H1 (cell line): ENCODE data around the gene RBM42. TPM values are rescaled to one million over a fixed set of nuclear protein-coding genes. Genes with fewer than 3 reads are reported as not detected.

Experiments
- CTCF ChIA-PET: fragments of 300-600 bp; sonication (Branson Sonifier 250); formaldehyde crosslinking; loops from one replicate; lab custom pipeline; 2021; ENCODE audit not compliant: partially characterized antibody; lab: Charles Lee
- POLR2A ChIA-PET: fragments of 300-600 bp; sonication (Branson Sonifier 250); formaldehyde crosslinking; loops from one replicate; lab custom pipeline; 2021; ENCODE audit warnings: inconsistent platforms; ENCODE audit not compliant: partially characterized antibody; lab: Charles Lee
- DNase-seq, 2 experiments: peaks; one replicate each; pipeline versions ENCODE4 v3.0.0 to v3.0.0-alpha.2; 2010 to 2022; ENCODE audit warnings: low spot score in 2 of 2, low read depth in 1 of 2, mixed read lengths in 1 of 2
- FAIRE-seq: peaks from 2 replicates; lab custom pipeline; 2011; peaks lifted over from hg19 to GRCh38; lab: Jason Lieb, UNC
- H2AFZ ChIP-seq: 2 replicates; pipeline ENCODE4 v1.8.1; 2012; ENCODE audit warnings: low read length, inconsistent platforms
- H2AK5ac ChIP-seq: 2 replicates; pipeline ENCODE4 v1.6.1; 2013; ENCODE audit warnings: low read depth, low read length
- H2BK120ac ChIP-seq: replicated peaks from 2 replicates; pipeline ENCODE3; 2013; ENCODE audit warnings: low read depth, low read length, inconsistent platforms
- H2BK12ac ChIP-seq: 2 replicates; pipeline ENCODE4 v1.6.1; 2013; ENCODE audit warnings: low read depth, low read length
- H2BK15ac ChIP-seq: 2 replicates; pipeline ENCODE4 v1.6.1; 2013; ENCODE audit warnings: low read length
- H2BK20ac ChIP-seq: 2 replicates; pipeline ENCODE4 v1.6.1; 2013; ENCODE audit warnings: low read length
- H2BK5ac ChIP-seq: 2 replicates; pipeline ENCODE4 v1.6.1; 2013; ENCODE audit warnings: low read depth, low read length
- H3K14ac ChIP-seq: 2 replicates; pipeline ENCODE4 v1.6.1; 2013; ENCODE audit warnings: inconsistent platforms; ENCODE audit not compliant: insufficient read length
- H3K18ac ChIP-seq: 2 replicates; pipeline ENCODE4 v1.6.1; 2013; ENCODE audit warnings: low read length; ENCODE audit errors: extremely low read depth
- H3K23ac ChIP-seq: 2 replicates; pipeline ENCODE4 v1.6.1; 2013; ENCODE audit warnings: inconsistent platforms; ENCODE audit not compliant: insufficient read length
- H3K23me2 ChIP-seq: 2 replicates; pipeline ENCODE4 v1.6.1; 2013; ENCODE audit warnings: low read depth, low read length
- H3K27ac ChIP-seq: 2 replicates; pipeline ENCODE4 v1.6.1; 2011; ENCODE audit warnings: low read depth, low read length, inconsistent platforms
- H3K27me3 ChIP-seq, 4 experiments: replicated peaks in 1 of 4; 1 replicate in 1 of 4; 2 replicates in 3 of 4; pipeline versions ENCODE4 v1.6.1 to v1.8.1; 2011 to 2013; ENCODE audit warnings: low read length in 3 of 4, mild to moderate bottlenecking in 3 of 4, inconsistent platforms in 2 of 4, mixed read lengths in 2 of 4, moderate library complexity in 1 of 4; ENCODE audit not compliant: control insufficient read depth in 3 of 4, insufficient read depth in 3 of 4; ENCODE audit errors: extremely low read depth in 1 of 4
- H3K36me3 ChIP-seq, 4 experiments: 2 replicates each; pipeline versions ENCODE4 v1.6.1 to v1.8.1; 2011 to 2013; ENCODE audit warnings: mild to moderate bottlenecking in 4 of 4, low read length in 3 of 4, moderate library complexity in 2 of 4, control low read depth in 1 of 4, inconsistent platforms in 1 of 4; ENCODE audit not compliant: insufficient read depth in 4 of 4, control insufficient read depth in 2 of 4
- H3K4ac ChIP-seq: replicated peaks from 2 replicates; pipeline ENCODE3; 2013; ENCODE audit warnings: low read length, low read depth, mixed read lengths, inconsistent platforms; ENCODE audit not compliant: insufficient read length
- H3K4me1 ChIP-seq, 4 experiments: replicated peaks in 1 of 4; 1 replicate in 1 of 4; 2 replicates in 3 of 4; pipeline versions ENCODE4 v1.6.1 to v1.8.1; 2011 to 2013; ENCODE audit warnings: low read length in 3 of 4, inconsistent platforms in 2 of 4, mixed read lengths in 1 of 4; ENCODE audit not compliant: insufficient read depth in 4 of 4, control insufficient read depth in 3 of 4
- H3K4me2 ChIP-seq, 2 experiments: 2 replicates each; pipeline versions ENCODE4 v1.6.1 to v1.8.1; 2011 to 2013; ENCODE audit warnings: low read depth in 2 of 2, low read length in 2 of 2, control low read depth in 1 of 2, inconsistent platforms in 1 of 2, mild to moderate bottlenecking in 1 of 2; ENCODE audit not compliant: insufficient read depth in 1 of 2
- H3K4me3 ChIP-seq, 4 experiments: fragments of 200-600, 300-600 bp in 1 of 4; sonication (generic), shearing (Covaris generic), sonication (Bioruptor Twin) in 1 of 4; 2 replicates each; pipeline versions ENCODE4 v1.5.1 to v1.8.1; 2011 to 2016; ENCODE audit warnings: low read length in 4 of 4, low read depth in 3 of 4, control low read depth in 2 of 4, inconsistent platforms in 2 of 4, mild to moderate bottlenecking in 2 of 4, mixed read lengths in 1 of 4, moderate library complexity in 1 of 4; ENCODE audit not compliant: insufficient read depth in 2 of 4; ENCODE audit errors: extremely low read depth in 1 of 4
- H3K56ac ChIP-seq: replicated peaks from 2 replicates; pipeline ENCODE3; 2013; ENCODE audit warnings: low read depth, mild to moderate bottlenecking, mixed read lengths, low read length, inconsistent platforms; ENCODE audit not compliant: insufficient read length
- H3K79me1 ChIP-seq: 2 replicates; pipeline ENCODE4 v1.6.1; 2013; ENCODE audit warnings: low read depth, low read length, control low read depth
- H3K79me2 ChIP-seq, 2 experiments: 2 replicates each; pipeline versions ENCODE4 v1.6.1 to v1.8.1; 2012 to 2013; ENCODE audit warnings: low read length in 2 of 2, mild to moderate bottlenecking in 2 of 2, inconsistent platforms in 1 of 2; ENCODE audit not compliant: insufficient read depth in 2 of 2, control insufficient read depth in 1 of 2
- H3K9ac ChIP-seq, 4 experiments: replicated peaks in 1 of 4; 1 replicate in 1 of 4; 2 replicates in 3 of 4; pipeline versions ENCODE4 v1.6.1 to v1.8.1; 2011 to 2013; ENCODE audit warnings: low read depth in 3 of 4, low read length in 3 of 4, control low read depth in 2 of 4, mild to moderate bottlenecking in 2 of 4, moderate library complexity in 2 of 4, inconsistent platforms in 1 of 4; ENCODE audit errors: extremely low read depth in 1 of 4
- H3K9me3 ChIP-seq, 2 experiments: 2 replicates each; pipeline versions ENCODE4 v1.6.1 to v1.8.1; 2012 to 2013; ENCODE audit warnings: mild to moderate bottlenecking in 2 of 2, moderate library complexity in 2 of 2, control low read depth in 1 of 2, inconsistent platforms in 1 of 2, low read depth in 1 of 2, low read length in 1 of 2, mixed read lengths in 1 of 2; ENCODE audit not compliant: insufficient read depth in 2 of 2
- H4K20me1 ChIP-seq, 2 experiments: replicated peaks in 1 of 2; 2 replicates each; pipeline versions ENCODE3 to v1.8.1; 2011 to 2013; ENCODE audit warnings: inconsistent platforms in 2 of 2, low read length in 2 of 2, mild to moderate bottlenecking in 1 of 2; ENCODE audit not compliant: insufficient read depth in 2 of 2, control insufficient read depth in 1 of 2
- H4K5ac ChIP-seq: 2 replicates; pipeline ENCODE4 v1.6.1; 2013; ENCODE audit warnings: low read length, low read depth, mixed read lengths, inconsistent platforms; ENCODE audit not compliant: insufficient read length
- H4K8ac ChIP-seq: 2 replicates; pipeline ENCODE4 v1.8.0; 2013; ENCODE audit warnings: mild to moderate bottlenecking, moderate library complexity, low read length, inconsistent platforms; ENCODE audit not compliant: insufficient read depth; ENCODE audit errors: extremely low read depth
- H4K91ac ChIP-seq: replicated peaks from 2 replicates; pipeline ENCODE3; 2013; ENCODE audit warnings: low read length, mixed read lengths, inconsistent platforms; ENCODE audit not compliant: insufficient read length
- BACH1 ChIP-seq: IDR thresholded peaks from 2 replicates; pipeline ENCODE4 v1.6.1; 2012; ENCODE audit warnings: low read length, improper control_type of control experiment
- CBX5 ChIP-seq: fragments of 300-800, 300-1000 bp; sonication (generic); IDR thresholded peaks from 2 replicates; pipeline ENCODE4 v1.7.1; 2016; ENCODE audit warnings: antibody characterized with exemption, low read length, low read depth
- EZH2 ChIP-seq: fragments of 200-600 bp; sonication (generic); IDR thresholded peaks from 2 replicates; pipeline ENCODE4 v1.7.1; 2012; ENCODE audit warnings: low read depth, mild to moderate bottlenecking, moderate library complexity, low read length, inconsistent platforms; ENCODE audit not compliant: severe bottlenecking
- KDM4A ChIP-seq: IDR thresholded peaks from one replicate; pipeline ENCODE4 v1.7.1; 2012; ENCODE audit warnings: low read depth, mild to moderate bottlenecking, moderate library complexity, low read length, inconsistent platforms; ENCODE audit not compliant: severe bottlenecking
- NANOG ChIP-seq: IDR thresholded peaks from 2 replicates; pipeline ENCODE4 v1.6.1; 2011; ENCODE audit warnings: low read length, low read depth, mild to moderate bottlenecking, inconsistent platforms; ENCODE audit not compliant: insufficient read depth, poor library complexity, severe bottlenecking
- NRF1 ChIP-seq: IDR thresholded peaks from 2 replicates; pipeline ENCODE4 v1.6.1; 2011; ENCODE audit warnings: mild to moderate bottlenecking, low read depth, low read length, improper control_type of control experiment
- POLR2AphosphoS5 ChIP-seq: IDR thresholded peaks from 2 replicates; pipeline ENCODE4 v1.6.1; 2011; ENCODE audit warnings: low read depth, low read length
- RNF2 ChIP-seq: fragments of 200-900, 300-1000 bp; sonication (generic); IDR thresholded peaks from 2 replicates; pipeline ENCODE4 v1.7.1; 2016; ENCODE audit warnings: borderline replicate concordance, low read depth, mild to moderate bottlenecking, antibody characterized with exemption, low read length; ENCODE audit not compliant: poor library complexity, severe bottlenecking; ENCODE audit errors: missing control alignments
- SP1 ChIP-seq: IDR thresholded peaks from 2 replicates; pipeline ENCODE4 v1.6.1; 2011; ENCODE audit warnings: low read depth, low read length
- SP2 ChIP-seq: IDR thresholded peaks from 2 replicates; pipeline ENCODE4 v1.6.1; 2012; ENCODE audit warnings: mild to moderate bottlenecking, low read length, inconsistent platforms
- SRF ChIP-seq: IDR thresholded peaks from 2 replicates; pipeline ENCODE4 v1.6.1; 2011; ENCODE audit warnings: mild to moderate bottlenecking, low read depth, low read length, moderate library complexity
- WGBS, 2 experiments: shearing (Covaris generic) in 1 of 2; methylation state at CpG; one replicate each; pipeline versions ENCODE4 v1.1.6 to v1.1.7; 2013 to 2015; ENCODE audit warnings: low lambda C conversion rate in 2 of 2, mixed read lengths in 2 of 2, inconsistent platforms in 1 of 2, low coverage in 1 of 2, missing lambda C conversion rate in 1 of 2; ENCODE audit not compliant: insufficient replicate concordance in 2 of 2, insufficient coverage in 1 of 2, insufficient read length in 1 of 2; ENCODE audit errors: extremely low coverage in 1 of 2, missing lambda C conversion rate in 1 of 2; 5-methylcytosine and 5-hydroxymethylcytosine counted together
- polyA plus RNA-seq, 7 experiments: library from polyadenylated mRNA; depleted of rRNA in 3 of 7; stranded (reverse) in 5 of 7; unstranded in 2 of 7; fragments of >200 nt in 5 of 7; fragments of 200-250 nt in 2 of 7; gene quantifications; 1 replicate in 5 of 7; 2 replicates in 1 of 7; 4 replicates in 1 of 7; pipeline versions ENCODE4 v1.2.1 to v1.2.3, GENCODE V29; 2011 to 2013; ENCODE audit warnings: missing spikeins in 2 of 7, mixed read lengths in 2 of 7
- total RNA-seq: library from RNA; stranded (reverse); fragmentation: NEBNext Ultra II Directional; extraction: Animal tissue kit (Norgen Biotek cat#: 25700); gene quantifications from 2 replicates; pipeline ENCODE4 v1.2.1, GENCODE V29; 2021

RBM42 gene
- total and polyA plus RNA-seq, 2 of the 8 experiments (the other 6 are each of a cell fraction or from before 2014, with no cell fraction given), result 59.8 to 80.8 TPM

DNA sequence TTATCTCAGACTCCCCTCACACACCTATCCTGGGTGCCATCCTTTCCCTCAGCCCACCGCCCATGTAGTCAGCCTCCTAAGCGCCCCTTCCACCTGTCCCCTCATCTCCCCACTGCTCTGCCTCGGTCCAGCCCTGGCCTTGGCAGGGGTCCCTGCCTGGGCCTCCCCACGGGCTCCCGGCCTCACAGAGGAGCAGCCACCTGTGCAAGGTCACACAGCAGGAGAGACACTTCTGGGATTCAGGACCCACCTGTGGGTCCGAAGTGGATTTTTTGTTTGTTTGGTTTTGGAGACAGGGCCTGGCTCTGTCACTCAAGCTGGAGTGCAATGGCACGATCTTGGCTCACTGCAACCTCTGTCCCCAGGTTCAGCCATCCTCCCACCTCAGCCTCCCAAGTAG, 36.8 kb downstream of the RBM42 start:
- DNase-seq (no peak), FAIRE-seq (no peak)
- Histone ChIP-seq H4K8ac (no peak overlapping the region), H2BK20ac (no peak overlapping the region), H3K18ac (no peak overlapping the region), H3K23me2 (no peaks in the 10 kb centered on the region), H3K4ac (no peak overlapping the region), H2BK15ac (no peak overlapping the region), H3K23ac (no peak overlapping the region), H3K56ac (no peak overlapping the region), H3K79me2 (no peaks in the 10 kb centered on the region), H3K4me2 (no peak overlapping the region), H3K27ac (no peak overlapping the region), H2BK120ac (no peak overlapping the region), H3K9me3 (no peaks in the 10 kb centered on the region), H2AFZ (no peak overlapping the region), H2AK5ac (no peak overlapping the region), H3K79me1 (no peaks in the 10 kb centered on the region; the same call in 1 of the 2 replicates), H3K4me1 (peaks cover 0 to 3% (median 0%) of the 10 kb centered on the region in 4 experiments; a peak in 2 of 7 replicates), H3K27me3 (no peaks in the 10 kb centered on the region; a peak in 1 of 7 replicates), H3K9ac (no peak overlapping the region), H3K4me3 (no peak overlapping the region), H2BK12ac (no peak overlapping the region), H4K20me1 (no peaks in the 10 kb centered on the region), H3K36me3 (no peaks in the 10 kb centered on the region), H4K91ac (no peak overlapping the region), H4K5ac (no peak overlapping the region), H2BK5ac (no peak overlapping the region; the same call in 1 of the 2 replicates), H3K14ac (no peak overlapping the region)
- POLR2A ChIA-PET, result interaction anchor here (1.3 to 1.6 kb wide), 2 partner anchors 13 to 17 kb away, joined by 4 read pairs; partner anchors contain the start of gene COX6B1
- TF ChIP-seq SP1 (no peak), BACH1 (no peak), SP2 (no peak), EZH2 (no peak), NRF1 (no peak), SRF (no peak), KDM4A (no peak), POLR2AphosphoS5 (no peak), CBX5 (no peak), RNF2 (no peak), NANOG (no peak)
- WGBS, 2 experiments, result 76% methylated on average over 7 of the region's 7 CpGs; no CpG with 5 or more reads in 1 of the 2 experiments
- CTCF ChIA-PET, result no interaction called here
